Effector memory CD4-positive, alpha-beta T cell (primary cell): ENCODE data around the gene PSMA6.
"Not testable (repeated sequence)": the region's sequence is repeated elsewhere in the genome, so short reads cannot be mapped to it uniquely, and the experiment has no call there.

Experiments
- DNase-seq, 3 donors: peaks; one replicate each; pipeline ENCODE4 v3.0.0-alpha.2; 2020
- H3K27ac ChIP-seq: 2 replicates; pipeline ENCODE4 v1.7.0; 2013; ENCODE audit warnings: mild to moderate bottlenecking, low read length, moderate library complexity; ENCODE audit not compliant: insufficient read depth, poor library complexity, severe bottlenecking
- H3K27me3 ChIP-seq: replicated peaks from 2 replicates; pipeline ENCODE4 v1.7.0; 2013; ENCODE audit warnings: mild to moderate bottlenecking, low read length; ENCODE audit not compliant: insufficient read depth, control insufficient read depth, poor library complexity, severe bottlenecking
- H3K36me3 ChIP-seq: 2 replicates; pipeline ENCODE4 v1.7.0; 2013; ENCODE audit warnings: mild to moderate bottlenecking, low read length, moderate library complexity; ENCODE audit not compliant: control insufficient read depth, insufficient read depth
- H3K4me1 ChIP-seq: 2 replicates; pipeline ENCODE4 v1.7.0; 2013; ENCODE audit warnings: low read length, mild to moderate bottlenecking; ENCODE audit not compliant: control insufficient read depth, insufficient read depth, poor library complexity, severe bottlenecking
- H3K4me3 ChIP-seq: 2 replicates; pipeline ENCODE4 v1.7.0; 2013; ENCODE audit warnings: low read length, low read depth, mild to moderate bottlenecking; ENCODE audit not compliant: insufficient read depth, poor library complexity, severe bottlenecking
- H3K9me3 ChIP-seq: 2 replicates; pipeline ENCODE4 v1.7.0; 2013; ENCODE audit warnings: mild to moderate bottlenecking, low read length, moderate library complexity; ENCODE audit not compliant: control insufficient read depth

The PSMA6 gene

GRCh38 chr14:35351497-35351896 is 59.3 kb downstream of the PSMA6 start:
- Histone ChIP-seq H3K36me3 (no peaks in the 10 kb centered on the region), H3K4me1 (no peaks in the 10 kb centered on the region), H3K4me3 (no peak overlapping the region), H3K27ac (no peak overlapping the region), H3K27me3 (no peaks in the 10 kb centered on the region), H3K9me3 (no peaks in the 10 kb centered on the region)
- DNase-seq, result no peak

GRCh38 chr14:35351897-35352273 is 59.7 kb downstream of the PSMA6 start:
- H3K27ac ChIP-seq, result no peak overlapping the region
- DNase-seq, result no peak
- no peak overlapping the region for H3K4me3 ChIP-seq
- no peaks in the 10 kb centered on the region for H3K27me3 ChIP-seq
- H3K4me1 ChIP-seq, result no peaks in the 10 kb centered on the region
- H3K9me3 ChIP-seq, result no peaks in the 10 kb centered on the region
- no peaks in the 10 kb centered on the region for H3K36me3 ChIP-seq

GRCh38 chr14:35352274-35353233 is 60.4 kb downstream of the PSMA6 start:
- DNase-seq, result no peak

GRCh38 chr14:35353409-35354172 is 61.4 kb downstream of the PSMA6 start:
- DNase-seq, result no peak
- H3K4me1 ChIP-seq, result no peaks in the 10 kb centered on the region

More at GRCh38 chr14:35352274-35353233, 60.4 kb downstream of the PSMA6 start:
- no peaks in the 10 kb centered on the region for H3K4me1 ChIP-seq
- H3K36me3 ChIP-seq, result no peaks in the 10 kb centered on the region
- no peak overlapping the region for H3K27ac ChIP-seq
- H3K4me3 ChIP-seq, result no peak overlapping the region
- H3K9me3 ChIP-seq, result no peaks in the 10 kb centered on the region
- no peaks in the 10 kb centered on the region for H3K27me3 ChIP-seq

GRCh38 chr14:35355235-35355634 is 63.1 kb downstream of the PSMA6 start:
- DNase-seq, H3K36me3 ChIP-seq, H3K4me1 ChIP-seq, H3K27ac ChIP-seq, H3K27me3 ChIP-seq, H3K9me3 ChIP-seq, H3K4me3 ChIP-seq: not testable (repeated sequence)

More at GRCh38 chr14:35353409-35354172, 61.4 kb downstream of the PSMA6 start:
- Histone ChIP-seq H3K27ac (no peak overlapping the region), H3K36me3 (no peaks in the 10 kb centered on the region), H3K4me3 (no peak overlapping the region), H3K27me3 (no peaks in the 10 kb centered on the region), H3K9me3 (no peaks in the 10 kb centered on the region)

- H3K27ac ChIP-seq, result no peak overlapping the region
- DNase-seq, result no peak
Measured at GRCh38 chr14:35355981-35356841, 64.0 kb downstream of the PSMA6 start.

GRCh38 chr14:35359655-35360054 is 67.5 kb downstream of the PSMA6 start:
- not testable (repeated sequence) for H3K36me3 ChIP-seq, H3K9me3 ChIP-seq, DNase-seq

More at GRCh38 chr14:35355981-35356841, 64.0 kb downstream of the PSMA6 start:
- no peaks in the 10 kb centered on the region for H3K4me1 ChIP-seq
- no peaks in the 10 kb centered on the region for H3K27me3 ChIP-seq
- no peaks in the 10 kb centered on the region for H3K36me3 ChIP-seq
- H3K9me3 ChIP-seq, result no peaks in the 10 kb centered on the region
- no peak overlapping the region for H3K4me3 ChIP-seq

GRCh38 chr14:35361141-35361480 is 68.9 kb downstream of the PSMA6 start:
- DNase-seq, result no peak
- no peak overlapping the region for H3K27ac ChIP-seq
- H3K4me1 ChIP-seq, result no peaks in the 10 kb centered on the region
- no peaks in the 10 kb centered on the region for H3K27me3 ChIP-seq
- no peaks in the 10 kb centered on the region for H3K9me3 ChIP-seq
- H3K36me3 ChIP-seq, result no peaks in the 10 kb centered on the region
- H3K4me3 ChIP-seq, result no peak overlapping the region

More at GRCh38 chr14:35359655-35360054, 67.5 kb downstream of the PSMA6 start:
- H3K27ac ChIP-seq, H3K4me3 ChIP-seq, H3K4me1 ChIP-seq, H3K27me3 ChIP-seq: not testable (repeated sequence)

- Histone ChIP-seq H3K27ac (no peak overlapping the region), H3K4me1 (no peaks in the 10 kb centered on the region), H3K4me3 (no peak overlapping the region), H3K9me3 (no peaks in the 10 kb centered on the region), H3K36me3 (no peaks in the 10 kb centered on the region), H3K27me3 (no peaks in the 10 kb centered on the region)
- DNase-seq, result no peak
Measured at GRCh38 chr14:35362450-35362849, 70.3 kb downstream of the PSMA6 start.
